HG02798 (cell line): Measurements from ENCODE around the gene VWA8.
A peak's percentile ranks its signal among the peaks of the same experiment; 100 is the strongest.

ENCODE experiments used
- ATAC-seq: cut with Tn5 transposase; IDR thresholded peaks from one replicate; pipeline ENCODE4 v1.9.1; 2021; ENCODE audit warnings: mild to moderate bottlenecking; ENCODE audit not compliant: unreplicated experiment, poor library complexity

VWA8 gene

DNA sequence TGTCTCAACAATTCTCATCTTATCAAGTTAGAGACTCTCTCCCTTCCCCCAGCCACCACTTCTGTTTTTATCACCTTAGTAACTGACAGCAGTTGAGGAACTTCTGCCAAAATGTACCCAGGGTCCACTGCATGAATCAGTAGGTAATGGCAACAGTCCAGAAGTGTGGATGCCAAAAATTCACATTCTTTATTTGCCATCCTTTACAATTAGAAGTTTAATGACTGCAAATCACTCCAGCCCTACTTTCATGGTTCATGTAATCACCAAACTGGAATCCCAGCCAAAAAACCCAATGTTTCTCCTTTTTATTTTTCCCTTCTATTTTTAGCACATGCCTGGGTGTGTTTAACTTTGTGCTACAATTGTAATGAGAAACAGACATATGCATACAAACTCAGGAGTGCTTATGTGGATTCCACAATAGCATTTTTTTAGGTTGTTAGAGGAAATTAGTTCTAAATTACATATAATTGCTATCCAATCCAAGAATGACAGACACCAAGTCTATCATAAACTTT lies 260.1 kb downstream of the VWA8 start:
- ATAC-seq = no peak

DNA sequence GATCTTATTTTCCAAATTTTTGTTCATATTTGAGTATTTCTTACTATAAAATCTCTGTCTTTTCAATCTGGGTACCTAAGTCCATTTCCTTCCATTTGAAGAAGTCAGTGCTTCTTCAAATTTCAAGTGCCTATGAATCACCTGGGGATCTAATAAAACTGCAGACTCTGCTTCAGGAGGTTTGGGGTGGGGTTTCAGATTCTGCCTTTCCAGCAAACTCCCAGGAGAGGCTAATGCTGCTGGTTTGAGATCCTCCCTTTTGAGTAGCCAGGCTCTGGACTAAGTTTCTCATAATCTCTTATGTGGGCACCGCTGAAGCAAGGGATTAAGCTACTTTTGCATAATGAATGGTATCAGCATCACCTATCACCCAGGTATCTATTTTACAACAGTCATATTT lies 261.1 kb downstream of the VWA8 start:
- no peak for ATAC-seq

DNA sequence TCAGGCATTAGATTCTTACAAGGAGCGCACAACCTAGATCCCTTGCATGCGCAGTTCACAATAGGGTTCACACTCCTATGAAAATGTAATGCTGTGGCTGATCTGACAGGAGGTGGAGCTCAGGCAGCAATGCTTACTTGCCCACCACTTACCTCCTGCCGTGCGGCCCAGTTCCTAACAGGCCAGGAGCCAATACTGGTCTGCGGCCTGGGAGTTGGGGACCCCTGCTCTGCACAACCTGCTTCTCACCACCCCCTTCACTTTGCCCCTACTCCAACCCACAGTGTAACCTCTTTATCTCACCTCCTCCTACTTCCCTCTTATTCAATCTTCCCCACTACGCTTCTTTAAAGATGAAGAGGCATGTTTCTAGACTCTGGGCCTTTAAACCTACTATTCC lies 263.3 kb downstream of the VWA8 start:
- ATAC-seq = no peak

DNA sequence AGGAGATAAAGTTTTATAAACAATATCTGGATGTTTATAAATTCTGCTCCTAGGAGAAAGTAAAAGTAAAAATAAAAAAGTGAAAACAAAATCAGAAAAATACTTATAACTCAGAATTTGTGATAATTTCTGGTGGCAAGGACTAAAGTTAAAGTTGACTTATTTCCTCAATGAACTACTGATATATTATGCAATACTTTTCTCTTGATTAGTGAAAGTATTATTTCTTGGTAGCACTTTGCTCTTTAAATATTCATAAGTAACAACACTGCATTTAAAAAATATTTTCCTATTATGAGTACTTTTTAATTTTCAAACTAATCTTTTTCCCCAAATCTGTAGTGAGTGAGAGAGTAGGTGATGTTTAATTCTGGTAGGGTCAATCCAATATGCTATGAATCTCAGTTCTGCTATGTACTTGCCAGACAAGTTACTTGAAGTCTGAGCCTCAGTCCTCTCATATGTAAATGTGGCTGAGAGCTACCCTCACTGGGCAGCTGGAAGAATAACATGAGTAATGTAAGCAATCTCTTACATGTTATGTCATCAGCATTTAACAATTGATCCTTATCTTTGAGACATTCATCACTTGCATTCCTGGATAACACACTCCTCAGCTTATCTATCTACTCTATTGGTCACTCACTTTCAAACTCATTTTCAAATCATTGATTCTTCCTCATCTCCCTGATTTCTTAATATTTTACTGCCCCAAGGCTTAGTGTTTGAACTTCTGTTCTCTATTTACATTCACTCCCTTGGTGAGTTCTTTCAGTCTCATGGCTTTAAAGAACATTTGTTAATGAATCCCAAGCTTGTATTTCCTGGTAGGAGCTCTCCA lies 264.5 kb downstream of the VWA8 start:
- no peak for ATAC-seq

DNA sequence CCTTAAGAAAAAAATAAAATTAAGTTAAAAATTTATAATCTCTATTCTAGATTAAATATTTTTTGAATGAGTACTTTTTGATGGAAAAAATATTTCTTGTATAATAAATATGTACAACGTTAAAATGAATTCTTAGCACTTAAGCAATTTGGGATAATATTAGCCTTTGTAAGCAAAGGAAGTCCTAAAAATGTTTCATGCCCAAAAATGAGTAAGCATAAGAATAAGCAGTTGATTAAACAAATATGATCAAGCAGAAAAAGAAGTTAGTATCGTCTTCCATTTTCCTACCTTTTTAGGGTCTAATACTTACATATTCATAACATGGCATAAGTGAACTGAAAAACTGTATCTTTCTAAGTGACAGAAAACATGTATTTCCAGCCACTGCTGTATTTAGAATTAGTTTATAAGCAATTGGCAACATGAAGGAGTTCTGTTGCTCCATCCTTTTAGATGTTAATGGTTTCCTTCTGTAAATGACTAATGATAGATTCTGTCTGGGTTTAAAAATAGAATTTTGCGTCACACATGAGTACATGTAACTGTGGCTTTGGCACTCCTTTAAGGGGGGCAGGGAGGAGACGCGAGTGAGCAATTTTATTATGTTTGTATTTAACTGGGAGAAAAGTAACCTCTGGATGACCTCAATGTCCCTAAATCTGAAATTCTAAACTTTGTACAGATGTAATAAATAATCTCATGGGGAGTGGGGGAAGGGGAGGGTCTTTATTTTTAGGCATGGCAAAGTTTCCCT lies 266.2 kb downstream of the VWA8 start:
- no peak for ATAC-seq

DNA sequence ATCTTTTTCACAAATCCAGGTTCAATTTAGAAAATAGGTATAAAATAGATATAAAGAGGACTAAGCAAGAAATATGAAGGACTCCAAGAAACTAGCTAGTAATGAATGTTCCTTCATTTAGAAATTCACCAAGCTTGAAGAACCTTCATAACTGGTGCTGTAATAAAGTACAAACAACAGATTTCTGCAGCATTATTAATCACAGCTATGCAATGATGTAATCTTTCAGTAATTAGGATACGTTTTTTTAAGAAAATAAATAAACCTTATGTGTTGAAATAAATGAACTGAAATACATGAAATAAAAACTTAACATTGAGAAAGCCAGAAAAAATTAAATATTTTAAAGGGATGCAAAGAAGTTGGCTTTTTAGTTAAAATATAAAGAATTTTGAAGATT lies 267.5 kb downstream of the VWA8 start:
- no peak for ATAC-seq

DNA sequence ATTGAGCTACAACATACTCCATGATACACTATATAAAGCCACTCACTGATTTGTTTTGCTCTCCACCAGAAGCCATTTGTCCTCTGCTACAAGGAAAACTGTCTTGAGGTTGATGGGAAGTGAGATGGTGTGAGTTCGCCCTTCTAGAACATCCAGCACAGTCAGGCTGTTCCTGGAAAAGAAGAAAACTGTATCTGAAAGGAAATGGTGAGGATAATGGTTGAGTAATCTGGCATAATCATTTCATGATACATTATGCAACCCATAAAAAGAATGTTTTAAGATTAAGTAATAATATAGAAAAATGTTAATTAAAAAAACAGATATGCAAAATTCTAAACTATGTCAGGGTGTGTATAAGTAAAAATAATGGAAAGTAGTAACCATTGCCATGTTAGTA lies 269.6 kb downstream of the VWA8 start:
- no peak for ATAC-seq

DNA sequence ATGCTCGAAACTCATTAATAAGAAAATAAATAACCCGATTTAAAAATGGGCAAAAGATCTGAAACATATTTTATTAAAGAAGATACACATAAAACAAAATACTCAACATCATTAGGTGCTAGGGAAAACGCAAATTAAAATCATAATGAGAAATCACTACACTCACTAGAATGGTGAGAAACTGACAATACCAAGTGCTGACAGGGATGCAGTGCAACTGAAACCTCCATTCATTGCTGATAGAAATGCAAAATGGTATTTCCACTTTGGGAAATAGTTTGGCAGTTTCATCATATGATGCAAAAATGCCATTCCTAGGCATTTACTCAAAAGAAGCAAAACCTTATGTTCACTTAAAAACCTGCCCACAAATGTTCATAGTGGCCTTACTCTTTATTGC lies 278.1 kb downstream of the VWA8 start:
- ATAC-seq = no peak

DNA sequence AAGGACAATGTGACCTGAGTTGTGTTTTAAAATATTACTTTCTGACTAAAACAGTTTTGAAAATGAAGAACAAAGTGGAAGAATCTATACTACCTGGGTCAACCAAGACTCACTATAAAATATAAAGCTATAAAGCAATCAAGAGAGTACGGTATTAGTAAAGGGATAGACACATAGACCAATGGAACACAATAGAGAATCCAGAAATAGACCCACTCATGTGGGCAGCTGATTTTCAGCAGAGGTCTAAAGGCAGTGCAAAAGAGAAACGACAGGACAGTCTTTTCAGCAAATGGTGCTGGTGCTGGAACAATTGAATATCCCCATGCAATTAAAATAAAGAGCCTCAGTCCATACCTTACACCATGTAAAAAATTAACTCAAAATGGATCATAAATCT lies 278.9 kb downstream of the VWA8 start:
- no peak for ATAC-seq

DNA sequence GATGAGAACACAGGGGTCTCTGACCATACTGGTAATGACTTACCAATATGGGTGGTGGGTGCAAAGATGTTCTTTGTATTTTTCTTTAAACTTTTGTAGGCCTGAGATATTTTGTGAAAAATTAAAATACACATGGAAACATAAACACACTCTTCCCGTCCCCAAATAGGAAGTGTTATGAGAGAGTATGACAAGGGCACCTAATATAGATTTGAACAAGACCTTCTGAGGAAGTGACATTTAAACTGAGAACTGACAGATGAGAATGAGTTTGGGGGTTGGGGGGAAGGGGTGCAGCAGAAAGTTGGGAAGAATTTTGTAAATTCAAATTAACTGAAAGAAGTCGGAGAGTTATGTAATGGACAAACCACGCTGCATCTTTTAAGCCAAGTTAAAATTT lies 279.3 kb downstream of the VWA8 start:
- ATAC-seq = no peak

DNA sequence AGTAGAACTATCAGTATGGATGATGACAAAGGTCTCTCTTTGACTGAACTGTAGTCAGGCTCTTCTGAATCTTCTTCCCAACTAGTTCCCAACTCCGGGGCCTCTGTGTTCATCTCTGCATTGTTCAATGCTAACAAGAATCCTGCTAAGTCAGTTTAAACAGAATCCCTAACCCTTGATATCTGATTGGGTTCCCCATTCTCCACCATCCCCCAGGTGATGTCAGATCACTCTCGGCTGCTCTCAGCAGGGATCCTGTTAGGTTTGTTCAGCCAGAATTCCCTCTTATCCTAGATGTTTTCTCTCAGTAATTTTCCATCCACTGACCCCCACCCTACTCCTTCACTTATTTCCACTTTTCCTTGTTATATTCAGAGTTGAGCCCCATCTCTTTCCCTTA lies 280.0 kb downstream of the VWA8 start:
- no peak for ATAC-seq

DNA sequence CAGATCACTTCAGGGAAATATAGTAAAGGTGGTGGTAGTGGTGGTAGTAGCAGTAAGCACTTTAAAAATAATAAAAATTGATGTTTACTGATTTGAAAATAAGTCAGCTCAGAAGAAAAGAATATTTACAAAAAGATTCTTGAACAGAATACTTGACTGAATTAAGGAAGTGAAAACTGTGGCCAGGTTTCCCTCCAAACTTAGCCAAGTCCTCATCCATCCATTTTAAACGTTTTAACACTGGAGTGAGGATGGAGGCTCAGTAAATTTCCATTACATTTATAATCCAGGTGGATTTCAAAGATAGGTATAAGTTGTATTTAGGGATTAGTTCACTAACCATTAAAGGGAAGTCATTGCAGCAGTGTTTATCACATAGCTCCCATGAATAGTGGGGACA lies 282.1 kb downstream of the VWA8 start:
- ATAC-seq = no peak

DNA sequence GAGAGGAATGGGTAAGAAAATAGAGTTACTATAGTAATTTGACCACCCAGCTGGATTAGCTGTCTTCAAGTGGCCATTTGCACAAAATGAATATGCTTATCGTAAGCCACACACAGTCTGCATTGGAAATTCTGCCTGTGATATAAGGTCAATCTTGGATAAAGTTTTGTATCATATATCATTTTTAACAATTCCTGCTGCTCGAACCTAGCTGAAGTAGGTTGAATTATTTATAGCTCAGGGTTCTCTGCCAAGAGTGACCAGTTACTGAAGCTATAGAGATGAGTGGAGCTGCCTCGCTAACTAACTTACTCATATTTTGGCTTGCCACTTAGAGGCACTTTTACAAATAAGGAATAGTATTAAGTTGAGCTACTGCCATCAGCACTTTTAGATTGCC lies 282.7 kb downstream of the VWA8 start:
- no peak for ATAC-seq

DNA sequence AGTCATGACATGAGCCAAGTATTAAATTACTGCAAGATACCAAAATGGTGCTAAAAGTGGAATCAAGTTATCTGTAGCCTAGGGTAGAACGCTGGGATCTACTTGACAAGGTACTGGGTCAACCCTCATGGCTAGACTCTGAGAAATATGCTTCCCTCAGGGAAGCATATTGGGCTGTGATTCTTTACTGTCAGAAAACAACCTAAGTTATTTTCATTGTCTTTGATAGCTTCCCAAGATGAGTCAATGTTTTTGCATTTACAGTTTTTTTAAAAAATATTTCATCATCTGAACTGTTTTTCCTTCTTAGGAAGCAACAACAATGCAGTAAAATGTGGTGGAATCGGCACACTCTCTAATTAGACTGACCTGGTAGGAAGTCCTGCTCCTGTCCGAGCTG lies 285.6 kb downstream of the VWA8 start:
- no peak for ATAC-seq

DNA sequence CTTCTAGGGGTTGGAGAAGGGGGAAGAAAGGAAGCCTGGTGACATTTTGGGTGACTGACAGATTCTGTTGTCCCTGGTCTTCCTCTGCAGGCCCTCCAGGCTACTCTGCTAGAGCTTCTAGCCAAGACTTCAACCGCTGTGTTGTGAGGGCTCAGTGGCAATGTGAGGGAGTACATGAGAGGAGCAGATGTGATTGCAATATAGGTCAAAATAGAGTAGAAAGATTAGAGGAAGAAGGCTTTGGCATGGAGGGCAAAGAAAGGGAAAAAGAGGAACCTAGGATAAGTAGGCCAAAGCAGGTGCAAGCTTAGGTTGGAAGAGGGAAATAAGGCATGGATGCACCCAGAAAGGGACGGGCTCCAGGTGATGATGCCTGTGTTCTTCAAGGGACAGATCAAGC lies 286.7 kb downstream of the VWA8 start:
- ATAC-seq = no peak

DNA sequence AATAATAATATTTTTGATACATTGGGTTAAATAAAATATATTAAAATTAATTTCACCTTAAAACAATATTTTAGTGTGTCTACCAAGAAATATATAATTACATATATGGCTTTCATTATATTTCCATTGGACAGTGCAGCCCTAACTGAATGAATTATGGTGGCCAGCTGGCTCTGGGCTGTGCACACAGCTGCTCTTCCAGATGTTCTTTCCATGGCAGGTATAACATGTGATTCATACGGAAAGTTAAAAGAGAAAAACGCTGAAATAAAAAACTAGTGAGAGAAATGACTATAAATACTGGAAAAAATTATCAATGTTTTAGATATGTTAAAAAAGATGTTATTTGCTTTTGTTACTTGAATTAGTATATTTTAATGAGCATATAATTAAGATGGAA lies 287.3 kb downstream of the VWA8 start:
- ATAC-seq = no peak

DNA sequence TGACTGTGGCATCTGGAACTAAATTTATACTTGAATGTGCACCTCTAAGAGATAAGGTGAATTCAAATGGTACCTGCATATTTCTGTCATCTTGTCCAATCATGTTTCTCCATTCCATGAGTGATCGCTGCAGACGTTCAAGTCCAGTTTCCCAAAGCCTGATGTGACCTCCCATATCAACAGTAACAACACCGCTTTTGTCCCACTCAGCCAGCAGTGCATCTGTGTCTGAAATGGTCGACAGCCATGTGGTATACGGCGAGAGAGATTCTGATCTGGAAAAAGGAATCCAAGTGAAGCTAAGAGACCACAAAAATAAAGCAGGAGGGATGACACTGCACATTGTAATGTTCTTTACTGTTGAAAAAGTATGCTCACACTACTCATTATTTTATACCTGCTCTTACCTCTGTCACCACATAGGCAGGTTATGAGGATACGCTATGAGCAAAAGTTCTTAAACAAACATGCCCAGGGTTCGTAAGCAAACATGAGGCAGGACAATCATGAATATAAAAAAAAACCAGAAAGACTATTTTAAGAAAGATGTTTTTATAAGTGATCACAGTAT lies 290.0 kb downstream of the VWA8 start:
- no peak for ATAC-seq

DNA sequence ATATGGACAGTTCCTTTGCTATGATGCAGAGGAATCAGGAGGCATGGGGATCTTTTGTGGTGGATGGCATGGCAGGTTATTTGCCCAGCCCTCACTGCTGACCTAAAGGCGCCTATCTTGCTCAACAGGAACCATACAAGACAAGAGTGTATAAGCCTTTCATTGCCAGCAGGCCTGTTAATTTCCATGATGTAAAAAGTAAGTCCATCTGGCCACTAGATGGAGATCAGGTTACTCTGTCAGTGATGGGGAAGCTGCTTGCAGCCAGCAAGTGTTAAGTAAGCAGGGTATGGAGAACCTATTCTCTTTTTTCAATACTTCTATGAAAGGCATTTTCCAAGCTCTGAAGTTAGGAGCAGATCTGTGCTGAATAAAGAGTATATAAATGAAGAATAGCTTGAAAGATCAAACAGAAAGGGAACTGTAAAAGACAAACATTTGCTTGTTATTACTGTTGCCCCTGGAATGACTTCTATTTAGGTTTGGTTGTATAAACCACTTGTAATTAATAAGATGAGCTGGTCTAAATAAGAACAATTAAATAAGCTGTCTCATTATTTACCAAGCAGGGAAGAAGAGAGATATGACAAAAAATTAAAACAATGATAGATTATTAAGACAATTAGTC lies 292.7 kb downstream of the VWA8 start:
- peak; percentile 76 for ATAC-seq

DNA sequence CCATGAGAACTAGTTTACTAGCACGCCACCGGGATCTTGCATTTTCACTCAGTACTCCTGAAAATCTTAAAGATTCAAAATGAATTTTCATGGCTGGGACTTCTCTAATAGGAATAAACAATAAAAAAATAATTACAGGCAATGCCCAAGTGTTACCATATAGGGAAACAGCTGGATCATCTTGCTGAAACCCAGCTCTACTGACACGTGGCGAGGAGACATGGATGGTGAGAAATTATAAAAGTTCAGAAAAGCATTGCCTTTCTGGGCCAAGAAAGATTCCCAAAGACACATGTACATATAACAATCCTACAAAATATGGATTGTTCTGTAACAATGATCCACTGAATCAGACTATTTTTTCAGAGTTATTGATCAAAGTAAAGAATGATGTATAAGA lies 294.3 kb downstream of the VWA8 start:
- ATAC-seq = no peak

DNA sequence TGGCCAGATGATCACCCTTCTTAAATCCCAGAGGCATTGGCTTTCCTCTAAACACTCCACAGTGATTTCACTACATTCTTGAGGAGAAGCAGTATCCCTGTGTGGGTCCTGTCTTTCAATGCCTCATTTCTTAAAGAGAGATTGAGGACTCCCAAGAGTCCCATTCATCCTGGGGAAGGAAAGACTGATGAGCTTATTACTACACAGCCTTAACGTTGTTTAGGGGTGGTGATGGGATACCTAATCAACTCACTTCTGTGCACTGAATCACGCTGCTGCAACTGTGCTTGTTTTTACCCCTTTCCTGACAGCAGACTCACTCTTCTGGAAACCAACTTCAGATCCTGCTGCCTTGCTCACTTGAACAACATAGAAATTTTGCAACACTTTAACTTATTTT lies 300.5 kb downstream of the VWA8 start:
- ATAC-seq = no peak
